Measurements from ENCODE around the gene ADRB2. TPM values are rescaled to one million over a fixed set of nuclear protein-coding genes. Genes with fewer than 3 reads are reported as not detected.

ADRB2 gene
- total and polyA plus RNA-seq, 11 donors: 1.8 to 8.3 (median 5.2) TPM

DNA sequence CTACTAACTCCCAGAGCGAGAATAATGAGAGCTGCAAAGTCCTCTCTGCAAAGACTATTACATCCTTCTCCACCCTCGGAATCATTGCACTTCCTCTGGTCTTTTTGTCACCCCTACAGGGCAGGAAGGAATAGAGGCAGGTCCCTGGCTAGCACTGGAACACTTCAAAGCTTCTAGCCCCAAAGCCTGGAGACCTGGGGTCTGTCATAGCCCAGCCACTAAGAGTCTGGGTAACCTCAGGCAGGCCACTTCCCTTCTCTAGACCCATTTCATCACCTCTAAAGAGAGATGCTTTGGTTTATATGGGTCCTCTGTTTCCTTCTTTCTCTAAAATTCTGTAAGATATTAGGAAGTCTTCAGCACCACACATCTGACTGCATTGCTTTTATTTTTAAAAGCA, 6.7 kb downstream of the ADRB2 start:
- WGBS, 4 donors: 13 to 27% (median 15%) methylated on average over 2 of the region's 2 CpGs
- Histone ChIP-seq H3K27ac (peak overlapping the region; percentile 1 to 87 (median 50)), H3K4me3 (peak overlapping the region in 1 of 12 donors; percentile 9), H3K9me3 (no peaks in the 10 kb centered on the region), H3K27me3 (no peaks in the 10 kb centered on the region), H3K4me1 (peaks cover 4 to 72% (median 43%) of the 10 kb centered on the region in 12 donors), H3K36me3 (peaks cover 0 to 8% (median 0%) of the 10 kb centered on the region in 9 donors)
- ATAC-seq (peak in 2 of 4 donors; percentile 16 to 23), DNase-seq (no peak)
- intact Hi-C loops (cut with DNase I): loop anchor here in 2 of 10 donors (5.0 kb wide), 2 partner anchors 34 to 39 kb away; no protein-coding TSS in a partner anchor
- TF ChIP-seq, protein P1, sequence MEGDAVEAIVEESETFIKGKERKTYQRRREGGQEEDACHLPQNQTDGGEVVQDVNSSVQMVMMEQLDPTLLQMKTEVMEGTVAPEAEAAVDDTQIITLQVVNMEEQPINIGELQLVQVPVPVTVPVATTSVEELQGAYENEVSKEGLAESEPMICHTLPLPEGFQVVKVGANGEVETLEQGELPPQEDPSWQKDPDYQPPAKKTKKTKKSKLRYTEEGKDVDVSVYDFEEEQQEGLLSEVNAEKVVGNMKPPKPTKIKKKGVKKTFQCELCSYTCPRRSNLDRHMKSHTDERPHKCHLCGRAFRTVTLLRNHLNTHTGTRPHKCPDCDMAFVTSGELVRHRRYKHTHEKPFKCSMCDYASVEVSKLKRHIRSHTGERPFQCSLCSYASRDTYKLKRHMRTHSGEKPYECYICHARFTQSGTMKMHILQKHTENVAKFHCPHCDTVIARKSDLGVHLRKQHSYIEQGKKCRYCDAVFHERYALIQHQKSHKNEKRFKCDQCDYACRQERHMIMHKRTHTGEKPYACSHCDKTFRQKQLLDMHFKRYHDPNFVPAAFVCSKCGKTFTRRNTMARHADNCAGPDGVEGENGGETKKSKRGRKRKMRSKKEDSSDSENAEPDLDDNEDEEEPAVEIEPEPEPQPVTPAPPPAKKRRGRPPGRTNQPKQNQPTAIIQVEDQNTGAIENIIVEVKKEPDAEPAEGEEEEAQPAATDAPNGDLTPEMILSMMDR (IDR thresholded peaks at IDR 0.05): no peak
- no peak for TF ChIP-seq POLR2A (IDR thresholded peaks at IDR 0.05)

DNA sequence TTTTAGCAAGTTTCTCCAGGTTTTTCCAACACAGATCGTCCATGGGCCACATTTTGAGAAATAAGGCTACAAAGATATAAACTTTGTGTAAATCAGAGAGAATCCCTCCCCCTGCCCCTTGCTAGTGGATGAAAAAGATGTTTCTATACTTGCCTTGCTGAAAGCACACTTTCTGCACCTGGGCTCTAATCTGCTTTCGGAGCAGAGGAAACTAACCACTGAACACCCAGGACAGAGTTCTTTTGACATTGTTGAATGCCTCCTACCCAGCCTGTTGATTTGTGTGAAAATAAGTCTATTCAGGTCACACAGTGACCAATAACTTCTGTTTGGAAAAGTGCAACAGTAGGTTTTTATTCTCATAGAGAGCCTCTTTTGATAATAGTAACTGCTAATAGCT, 7.5 kb downstream of the ADRB2 start:
- 59 to 87% (median 74%) methylated on average over 2 of the region's 2 CpGs for WGBS, 4 donors
- Histone ChIP-seq H3K27me3 (no peaks in the 10 kb centered on the region), H3K4me3 (no peak overlapping the region), H3K9me3 (no peaks in the 10 kb centered on the region), H3K27ac (peak overlapping the region in 3 of 12 donors; percentile 10 to 18 (median 17)), H3K36me3 (peaks cover 0 to 8% (median 0%) of the 10 kb centered on the region in 9 donors), H3K4me1 (peaks cover 4 to 80% (median 45%) of the 10 kb centered on the region in 12 donors)
- intact Hi-C loops (cut with DNase I): loop anchor here in 2 of 10 donors (5.0 kb wide), 2 partner anchors 33 to 38 kb away; no protein-coding TSS in a partner anchor
- DNase-seq: no peak
- ATAC-seq: no peak
- TF ChIP-seq, protein P1 (IDR thresholded peaks at IDR 0.05): no peak
- no peak for TF ChIP-seq POLR2A (IDR thresholded peaks at IDR 0.05)

DNA sequence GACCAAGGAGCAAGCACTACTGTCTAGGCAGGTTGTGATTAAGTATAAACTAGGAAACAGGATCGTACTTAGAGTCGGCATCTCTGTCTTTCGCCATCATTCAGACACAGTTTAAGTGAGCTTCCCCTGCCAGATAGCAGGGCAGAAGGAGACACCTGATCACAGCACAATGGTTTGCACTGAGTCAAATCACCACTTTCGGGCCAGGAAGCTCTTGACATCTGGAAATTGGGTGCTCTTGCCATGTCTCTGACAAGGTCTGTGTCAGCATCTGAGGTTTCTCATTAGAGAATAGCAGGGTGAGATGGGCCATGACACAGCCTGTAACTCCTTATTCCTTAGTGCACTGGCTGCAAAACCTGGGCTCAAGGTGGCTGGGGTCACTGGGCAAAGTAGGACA, 8.3 kb downstream of the ADRB2 start:
- Histone ChIP-seq H3K27me3 (no peaks in the 10 kb centered on the region), H3K4me1 (peaks cover 4 to 80% (median 44%) of the 10 kb centered on the region in 12 donors), H3K36me3 (peaks cover 0 to 8% (median 0%) of the 10 kb centered on the region in 9 donors), H3K4me3 (no peak overlapping the region), H3K9me3 (no peaks in the 10 kb centered on the region), H3K27ac (peak overlapping the region in 2 of 12 donors; percentile 17 to 18)
- 57 to 77% (median 69%) methylated on average over 3 to 4 of the region's 4 CpGs for WGBS, 4 donors
- intact Hi-C loops (cut with DNase I): loop anchor here in 2 of 10 donors (5.0 kb wide), 2 partner anchors 33 to 38 kb away; no protein-coding TSS in a partner anchor
- ATAC-seq: peak in 1 of 4 donors; percentile 14
- DNase-seq: no peak
- TF ChIP-seq, protein P1 (IDR thresholded peaks at IDR 0.05): no peak
- no peak for TF ChIP-seq POLR2A (IDR thresholded peaks at IDR 0.05)

DNA sequence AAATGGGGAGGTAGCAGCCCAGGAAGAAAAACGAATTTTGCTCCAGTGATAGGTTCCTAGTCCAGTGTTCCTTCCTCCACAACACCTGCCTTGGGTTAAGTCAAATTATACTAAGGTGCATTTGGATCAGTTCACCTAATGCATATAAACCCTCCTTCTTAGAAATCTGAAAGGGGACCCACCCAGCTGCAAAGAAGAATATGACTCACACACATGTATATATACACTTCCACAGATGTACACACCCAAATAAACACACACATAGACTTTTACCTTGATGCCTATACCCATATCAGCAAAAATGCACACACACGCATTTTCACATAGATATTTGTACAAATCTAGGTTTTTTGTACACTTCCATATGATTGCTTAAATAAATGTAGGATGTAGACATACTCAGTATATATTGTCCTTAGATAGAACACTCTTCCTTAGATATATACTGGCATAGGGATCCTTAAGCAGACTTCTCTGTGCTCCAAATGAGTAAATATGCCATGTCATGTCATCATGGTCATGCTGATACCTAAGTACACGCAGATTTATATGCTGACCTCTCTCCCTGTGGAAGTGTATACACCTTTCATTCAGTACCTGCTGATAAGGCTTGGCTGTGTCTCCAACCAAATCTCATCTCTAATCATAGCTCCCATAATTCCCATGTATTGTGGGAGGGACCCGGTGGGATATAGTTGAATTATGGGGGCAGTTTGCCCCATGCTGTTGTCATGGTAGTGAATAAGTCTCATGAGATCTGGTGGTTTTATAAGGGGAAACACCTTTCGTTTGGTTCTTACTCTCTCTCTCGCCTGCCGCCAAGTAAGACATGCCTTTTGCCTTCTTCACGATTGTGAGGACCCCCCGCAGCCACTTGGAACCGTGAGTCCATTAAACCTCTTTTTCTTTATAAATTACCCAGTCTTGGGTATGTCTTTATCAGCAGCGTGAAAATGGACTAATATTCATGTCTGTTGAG, 10.2 kb downstream of the ADRB2 start:
- Histone ChIP-seq H3K36me3 (peaks cover 0 to 8% (median 0%) of the 10 kb centered on the region in 9 donors), H3K4me3 (no peak overlapping the region), H3K4me1 (peaks cover 4 to 64% (median 33%) of the 10 kb centered on the region in 12 donors), H3K9me3 (no peaks in the 10 kb centered on the region), H3K27me3 (no peaks in the 10 kb centered on the region), H3K27ac (no peak overlapping the region)
- TF ChIP-seq, protein P1 (IDR thresholded peaks at IDR 0.05): no peak
- TF ChIP-seq POLR2A (IDR thresholded peaks at IDR 0.05): no peak
- DNase-seq: no peak
- intact Hi-C loops (cut with DNase I): no loop called here
- no peak for ATAC-seq
- WGBS, 4 donors: 86 to 90% (median 90%) methylated on average over 11 of the region's 11 CpGs

All from heart left ventricle (tissue), 16 donors.